ENCODE data around the gene PPP2CA.

- TF ChIP-seq CTCF (IDR thresholded peaks at IDR 0.05) (no peak), POLR2A (IDR thresholded peaks at IDR 0.05) (no peak)
These were observed 19.2 kb downstream of the PPP2CA start for GRCh38 chr5:134206627-134207160.
